ENCODE data around the gene NHP2. TPM values are rescaled to one million over a fixed set of nuclear protein-coding genes. Genes with fewer than 3 reads are reported as not detected.

Gene NHP2
- total RNA-seq, result 100 to 1,000 TPM; 109 to 257 (median 177) TPM

DNA sequence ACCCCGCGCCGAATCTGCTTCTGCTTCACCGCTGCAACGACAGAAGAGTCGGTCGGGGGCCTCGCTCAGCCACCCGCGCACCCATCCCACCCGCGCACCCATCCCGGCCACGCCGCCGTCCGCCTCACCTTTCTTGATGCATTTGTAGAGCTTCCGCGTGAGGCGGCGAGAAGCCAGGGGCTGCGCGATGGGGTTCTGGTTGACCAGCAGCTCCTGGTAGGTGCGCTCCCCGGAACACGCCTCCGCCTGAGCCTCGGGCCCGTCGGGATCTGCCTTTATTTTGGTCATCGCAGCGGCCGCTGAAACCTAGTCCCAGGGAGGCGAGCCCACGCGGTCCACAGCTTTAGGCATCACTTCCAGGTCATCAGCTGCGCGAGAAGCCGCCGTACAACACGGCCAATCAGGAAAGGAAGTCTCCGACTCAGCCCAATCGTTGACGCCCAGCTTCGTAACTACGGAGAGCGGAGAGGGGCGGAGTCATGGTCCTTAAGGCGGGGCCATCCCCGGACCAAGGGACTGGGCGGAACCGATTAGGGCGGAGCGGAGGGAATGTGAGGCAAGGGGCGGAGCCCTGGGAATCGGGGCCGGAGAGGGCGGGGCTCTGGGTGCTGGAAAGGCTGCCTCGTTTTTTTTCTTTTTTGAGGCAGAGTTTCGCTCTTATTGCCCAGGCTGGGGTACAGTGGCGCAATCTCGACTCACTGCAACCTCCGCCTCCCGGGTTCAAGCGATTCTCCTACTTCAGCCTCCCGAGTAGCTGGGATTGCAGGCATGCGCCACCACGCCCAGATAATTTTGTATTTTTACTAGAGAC is at the start of gene NHP2:
Gene NHP2, minus strand, starts transcription at position 356 of the 811 bp plus-strand sequence. Its CDS starts 68 bp downstream, at position 288.
- 4 to 5% methylated on average over 46 to 51 of the region's 68 CpGs for WGBS, 2 donors
- intact Hi-C loops (cut with DNase I), result no loop called here
- peak in 1 of 2 donors; percentile 41 for TF ChIP-seq POLR2A (IDR thresholded peaks at IDR 0.05)
- TF ChIP-seq, protein P1, sequence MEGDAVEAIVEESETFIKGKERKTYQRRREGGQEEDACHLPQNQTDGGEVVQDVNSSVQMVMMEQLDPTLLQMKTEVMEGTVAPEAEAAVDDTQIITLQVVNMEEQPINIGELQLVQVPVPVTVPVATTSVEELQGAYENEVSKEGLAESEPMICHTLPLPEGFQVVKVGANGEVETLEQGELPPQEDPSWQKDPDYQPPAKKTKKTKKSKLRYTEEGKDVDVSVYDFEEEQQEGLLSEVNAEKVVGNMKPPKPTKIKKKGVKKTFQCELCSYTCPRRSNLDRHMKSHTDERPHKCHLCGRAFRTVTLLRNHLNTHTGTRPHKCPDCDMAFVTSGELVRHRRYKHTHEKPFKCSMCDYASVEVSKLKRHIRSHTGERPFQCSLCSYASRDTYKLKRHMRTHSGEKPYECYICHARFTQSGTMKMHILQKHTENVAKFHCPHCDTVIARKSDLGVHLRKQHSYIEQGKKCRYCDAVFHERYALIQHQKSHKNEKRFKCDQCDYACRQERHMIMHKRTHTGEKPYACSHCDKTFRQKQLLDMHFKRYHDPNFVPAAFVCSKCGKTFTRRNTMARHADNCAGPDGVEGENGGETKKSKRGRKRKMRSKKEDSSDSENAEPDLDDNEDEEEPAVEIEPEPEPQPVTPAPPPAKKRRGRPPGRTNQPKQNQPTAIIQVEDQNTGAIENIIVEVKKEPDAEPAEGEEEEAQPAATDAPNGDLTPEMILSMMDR (IDR thresholded peaks at IDR 0.05), result no peak

DNA sequence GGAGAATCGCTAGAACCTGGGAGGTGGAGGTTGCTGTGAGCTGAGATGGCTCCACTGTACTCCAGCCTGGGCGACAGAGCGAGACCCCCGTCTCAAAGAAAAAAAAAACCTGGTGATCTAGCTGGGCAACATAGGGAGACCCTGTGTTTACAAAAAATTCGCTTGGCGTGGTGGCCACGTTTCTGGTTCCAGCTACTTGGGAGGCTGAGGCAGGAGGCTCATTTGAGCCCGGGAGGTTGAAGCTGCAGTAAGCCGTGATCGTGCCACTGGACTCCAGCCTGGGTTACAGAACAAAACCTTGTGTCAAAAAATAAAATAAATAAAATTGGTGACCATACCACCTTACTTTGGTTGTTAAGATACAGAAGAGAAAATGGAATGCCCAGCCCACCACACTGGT is 48.9 kb upstream of the NHP2 start:
- 97% methylated on average over 10 of the region's 10 CpGs for WGBS, 2 donors
- no peak for DNase-seq
- TF ChIP-seq POLR2A (IDR thresholded peaks at IDR 0.05), result no peak
- Histone ChIP-seq H3K4me1 (peaks cover 20 to 21% of the 10 kb centered on the region in 2 donors), H3K36me3 (peaks cover 1 to 5% of the 10 kb centered on the region in 2 donors), H3K27ac (no peak overlapping the region), H3K27me3 (no peaks in the 10 kb centered on the region), H3K4me3 (replicated peaks in 1 of 3) (no peak overlapping the region), H3K9me3 (no peaks in the 10 kb centered on the region)
- intact Hi-C loops (cut with DNase I), result no loop called here

More for the DNA sequence above, at the start of gene NHP2:
- no peaks in the 10 kb centered on the region for H3K27me3 ChIP-seq
- peak within 1 kb of the TSS; percentile 53 to 87 (median 84) for H3K4me3 ChIP-seq (replicated peaks in 1 of 3)
- peak; percentile 98 for DNase-seq
- H3K36me3 ChIP-seq, result peaks cover 12 to 18% of the 10 kb centered on the region in 2 donors
- H3K9me3 ChIP-seq, result no peaks in the 10 kb centered on the region
- peak within 1 kb of the TSS in 2 of 3 donors; percentile 1 to 56 for H3K27ac ChIP-seq
- peaks cover 8 to 10% of the 10 kb centered on the region in 2 donors for H3K4me1 ChIP-seq

DNA sequence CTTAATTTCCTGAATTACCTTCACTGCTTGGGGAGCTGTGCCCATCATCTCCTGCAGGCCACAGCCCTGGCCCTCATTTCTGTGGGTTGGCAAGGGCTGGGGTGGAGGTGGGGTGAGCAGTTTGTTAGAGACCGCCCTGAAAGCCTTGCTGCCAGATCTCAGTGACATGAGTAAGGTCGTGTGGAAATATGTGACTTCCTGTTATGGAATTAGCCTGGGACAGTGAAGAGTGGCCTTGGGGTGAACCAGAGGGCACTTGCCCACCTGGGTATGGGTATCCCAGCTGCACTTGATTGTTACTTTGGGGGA is 48.2 kb upstream of the NHP2 start:
- no peaks in the 10 kb centered on the region for H3K36me3 ChIP-seq
- no peaks in the 10 kb centered on the region for H3K9me3 ChIP-seq
- no peaks in the 10 kb centered on the region for H3K27me3 ChIP-seq
- H3K27ac ChIP-seq, result no peak overlapping the region
- intact Hi-C loops (cut with DNase I), result no loop called here
- H3K4me3 ChIP-seq (replicated peaks in 1 of 3), result no peak overlapping the region
- 41 to 57% methylated on average over 2 of the region's 2 CpGs for WGBS, 2 donors
- DNase-seq, result no peak
- TF ChIP-seq, protein P1 (IDR thresholded peaks at IDR 0.05), result no peak
- no peak for TF ChIP-seq POLR2A (IDR thresholded peaks at IDR 0.05)
- H3K4me1 ChIP-seq, result peaks cover 14 to 16% of the 10 kb centered on the region in 2 donors

DNA sequence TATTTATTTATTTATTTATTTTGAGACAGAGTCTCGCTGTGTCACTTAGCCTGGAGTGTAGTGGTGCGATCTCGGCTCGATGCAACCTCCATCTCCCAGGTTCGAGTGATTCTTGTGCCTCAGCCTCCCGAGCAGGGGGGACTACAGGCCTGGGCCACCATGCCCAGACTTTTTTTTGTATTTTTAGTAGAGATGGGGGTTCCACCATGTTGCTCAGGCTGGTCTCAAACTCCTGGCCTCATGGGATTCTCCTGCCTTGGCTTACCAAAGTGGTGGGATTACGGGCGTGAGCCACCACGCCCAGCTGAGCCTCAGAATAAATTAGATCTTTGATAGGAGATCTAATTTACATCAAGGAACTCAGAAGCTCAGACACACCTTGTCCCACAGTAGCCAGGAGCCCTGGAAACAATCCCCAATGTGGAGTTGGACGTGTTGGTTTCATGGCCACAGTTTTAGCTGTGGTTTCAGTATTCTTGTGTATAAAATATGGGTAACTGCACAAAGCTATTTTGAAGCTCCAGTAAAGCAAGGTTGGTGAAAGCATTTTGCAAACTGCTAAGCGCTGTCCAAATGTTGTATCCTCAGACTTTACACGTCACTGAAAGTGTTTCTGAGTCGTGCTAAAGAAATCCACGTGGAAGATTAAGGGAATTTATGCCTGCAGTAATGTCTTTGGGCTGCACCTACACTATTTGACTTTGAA is 47.7 kb upstream of the NHP2 start:
- H3K4me3 ChIP-seq (replicated peaks in 1 of 3), result no peak overlapping the region
- no peaks in the 10 kb centered on the region for H3K36me3 ChIP-seq
- no peak for DNase-seq
- H3K27me3 ChIP-seq, result no peaks in the 10 kb centered on the region
- H3K4me1 ChIP-seq, result peaks cover 9 to 11% of the 10 kb centered on the region in 2 donors
- TF ChIP-seq, protein P1 (IDR thresholded peaks at IDR 0.05), result no peak
- TF ChIP-seq POLR2A (IDR thresholded peaks at IDR 0.05), result no peak
- H3K9me3 ChIP-seq, result no peaks in the 10 kb centered on the region
- H3K27ac ChIP-seq, result no peak overlapping the region
- intact Hi-C loops (cut with DNase I), result no loop called here
- 83 to 91% methylated on average over 14 of the region's 14 CpGs for WGBS, 2 donors

DNA sequence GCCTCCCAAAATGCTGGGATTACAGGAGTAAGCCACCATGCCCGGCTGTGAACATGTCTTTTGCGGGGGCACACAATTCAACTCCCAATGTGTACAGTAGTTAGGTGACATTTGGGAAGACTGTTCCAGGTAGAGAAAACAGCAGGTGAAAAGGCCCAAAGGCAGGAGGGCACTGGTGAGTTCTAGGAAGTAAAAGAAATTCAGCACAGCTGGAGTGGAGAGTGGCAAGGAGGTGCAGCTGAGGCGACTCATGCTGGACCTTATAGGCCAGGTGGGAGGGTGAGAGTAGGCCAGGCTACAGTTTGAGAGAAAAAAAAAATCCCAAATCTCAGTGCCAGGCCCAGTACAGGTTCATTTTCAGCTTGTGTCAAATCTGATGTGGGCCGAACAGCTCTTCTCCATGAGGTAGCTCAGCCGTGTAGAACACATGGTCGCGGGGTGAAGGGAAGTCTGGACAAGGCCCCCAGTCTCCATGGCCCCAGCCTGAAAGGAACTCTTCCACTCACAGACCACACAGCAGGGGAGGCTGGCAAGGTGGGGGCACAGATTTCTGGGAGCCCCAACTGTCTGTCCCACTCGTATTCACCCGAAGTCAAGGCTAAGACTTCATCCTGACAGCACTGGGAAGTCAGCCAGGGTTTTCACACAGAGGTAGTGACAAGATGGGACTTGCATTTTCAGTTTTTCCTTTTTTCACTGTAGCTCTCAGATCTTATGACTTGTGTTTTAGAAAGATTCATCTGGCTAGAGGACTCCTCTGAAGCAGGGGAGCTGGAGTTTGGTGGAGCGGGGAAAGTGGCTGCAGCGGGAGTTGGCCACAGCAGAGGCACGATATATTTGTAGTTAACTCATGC is 46.1 kb upstream of the NHP2 start:
- TF ChIP-seq, protein P1 (IDR thresholded peaks at IDR 0.05), result no peak
- TF ChIP-seq POLR2A (IDR thresholded peaks at IDR 0.05), result no peak
- WGBS, 2 donors, result 84 to 87% methylated on average over 12 of the region's 12 CpGs
- no peak for DNase-seq

More for the DNA sequence above, 46.1 kb upstream of the NHP2 start:
- H3K27ac ChIP-seq, result no peak overlapping the region
- intact Hi-C loops (cut with DNase I), result no loop called here
- no peaks in the 10 kb centered on the region for H3K9me3 ChIP-seq
- no peaks in the 10 kb centered on the region for H3K27me3 ChIP-seq
- no peaks in the 10 kb centered on the region for H3K4me1 ChIP-seq
- no peak overlapping the region for H3K4me3 ChIP-seq (replicated peaks in 1 of 3)
- no peaks in the 10 kb centered on the region for H3K36me3 ChIP-seq

Measured in thyroid gland (tissue), 4 donors.